B cell (primary cell): ENCODE data around the gene ANKRD52. TPM values are rescaled to one million over a fixed set of nuclear protein-coding genes. Genes with fewer than 3 reads are reported as not detected.

Experiments
- ATAC-seq: fragments of 200-7000 bp; cut with Tn5 transposase; one replicate; pipeline ENCODE4 v1.10.0; 2021; ENCODE audit warnings: low read depth, mild to moderate bottlenecking, moderate number of reproducible peaks, moderate library complexity
- CTCF ChIA-PET: fragments of 350-600 bp; sonication (Branson Sonifier 250); formaldehyde crosslinking; loops from one replicate; lab custom pipeline; 2021; ENCODE audit warnings: antibody characterized with exemption, inconsistent platforms; lab: Charles Lee
- POLR2A ChIA-PET: fragments of 350-600 bp; sonication (Branson Sonifier 250); formaldehyde crosslinking; loops from one replicate; lab custom pipeline; 2021; ENCODE audit warnings: antibody characterized with exemption; lab: Charles Lee
- DNase-seq: peaks from one replicate; pipeline ENCODE4 v3.0.0; 2013
- H2AFZ ChIP-seq: 2 replicates; pipeline ENCODE4 v1.6.1; 2012; ENCODE audit warnings: mild to moderate bottlenecking, low read depth, low read length; ENCODE audit not compliant: insufficient read depth, poor library complexity, severe bottlenecking
- H3K27ac ChIP-seq, 2 donors: 1 replicate in 1 of 2; 2 replicates in 1 of 2; pipeline ENCODE4 v1.5.1; 2012 to 2013; ENCODE audit warnings: low read length in 2 of 2, mild to moderate bottlenecking in 2 of 2, moderate library complexity in 1 of 2
- H3K27me3 ChIP-seq, 4 experiments: fragments of 200-600 bp in 1 of 4; sonication (generic) in 1 of 4; replicated peaks in 1 of 4; 1 replicate in 2 of 4; 2 replicates in 2 of 4; pipeline versions ENCODE4 v1.6.1 to v1.7.0; 2013 to 2016; ENCODE audit warnings: low read length in 3 of 4, mild to moderate bottlenecking in 2 of 4, mixed read lengths in 1 of 4, moderate library complexity in 1 of 4; ENCODE audit not compliant: insufficient read depth in 4 of 4, control insufficient read depth in 3 of 4; ENCODE audit errors: control extremely low read depth in 1 of 4
- H3K36me3 ChIP-seq, 2 experiments: replicated peaks in 1 of 2; 1 replicate in 1 of 2; 2 replicates in 1 of 2; pipeline versions ENCODE4 v1.6.1 to v1.7.1; 2013; ENCODE audit warnings: low read length in 1 of 2; ENCODE audit not compliant: insufficient read depth in 2 of 2, control insufficient read depth in 1 of 2; ENCODE audit errors: control extremely low read depth in 1 of 2, extremely low read depth in 1 of 2
- H3K4me1 ChIP-seq, 2 donors: fragments of 200-600 bp in 1 of 2; sonication (generic) in 1 of 2; 1 replicate in 1 of 2; 2 replicates in 1 of 2; pipeline versions ENCODE4 v1.5.1 to v1.6.1; 2013 to 2017; ENCODE audit warnings: low read length in 2 of 2; ENCODE audit not compliant: control insufficient read depth in 2 of 2, insufficient read depth in 2 of 2
- H3K4me2 ChIP-seq: replicated peaks from 2 replicates; pipeline ENCODE3; 2012; ENCODE audit warnings: mild to moderate bottlenecking, low read depth, low read length; ENCODE audit not compliant: poor library complexity, severe bottlenecking
- H3K4me3 ChIP-seq, 5 experiments: fragments of 200-600 bp in 1 of 5; sonication (generic) in 1 of 5; 1 replicate in 3 of 5; 2 replicates in 2 of 5; pipeline versions ENCODE4 v1.5.1 to v1.7.0; 2011 to 2016; ENCODE audit warnings: low read length in 4 of 5, mild to moderate bottlenecking in 4 of 5, low read depth in 2 of 5, control low read depth in 1 of 5, moderate library complexity in 1 of 5; ENCODE audit not compliant: insufficient read depth in 1 of 5; ENCODE audit errors: control extremely low read depth in 1 of 5, extremely low read depth in 1 of 5
- H3K79me2 ChIP-seq: fragments of 200-600 bp; sonication (generic); one replicate; pipeline ENCODE4 v1.6.0; 2016; ENCODE audit warnings: low read length; ENCODE audit not compliant: control insufficient read depth, insufficient read depth
- H3K9ac ChIP-seq: fragments of 200-600 bp; sonication (generic); 2 replicates; pipeline ENCODE4 v1.6.1; 2017; ENCODE audit warnings: mild to moderate bottlenecking, low read length, moderate library complexity
- H3K9me3 ChIP-seq, 3 donors: one replicate each; pipeline versions ENCODE4 v1.6.1 to v1.7.1; 2013; ENCODE audit warnings: low read length in 2 of 3; ENCODE audit not compliant: control insufficient read depth in 2 of 3, insufficient read depth in 1 of 3; ENCODE audit errors: control extremely low read depth in 1 of 3
- H4K20me1 ChIP-seq: 2 replicates; pipeline ENCODE4 v1.6.0; 2012; ENCODE audit warnings: mild to moderate bottlenecking, low read length; ENCODE audit not compliant: insufficient read depth, control insufficient read depth, poor library complexity, severe bottlenecking
- H3K27ac Mint-ChIP-seq: one replicate; pipeline ENCODE4 v1.8.0; 2021; ENCODE audit warnings: mixed read lengths
- H3K27me3 Mint-ChIP-seq: one replicate; pipeline ENCODE4 v1.8.0; 2021; ENCODE audit warnings: mixed read lengths
- H3K4me1 Mint-ChIP-seq: one replicate; pipeline ENCODE4 v1.8.0; 2021; ENCODE audit warnings: mixed read lengths
- H3K4me3 Mint-ChIP-seq: one replicate; pipeline ENCODE4 v1.8.0; 2021; ENCODE audit warnings: mixed read lengths
- H3K9me3 Mint-ChIP-seq: one replicate; pipeline ENCODE4 v1.8.0; 2022; ENCODE audit warnings: mixed read lengths; ENCODE audit not compliant: insufficient read depth
- CTCF ChIP-seq: fragments of 200-600 bp; IDR thresholded peaks from one replicate; pipeline ENCODE4 v1.8.0; 2022; ENCODE audit warnings: antibody characterized with exemption, mild to moderate bottlenecking
- EZH2 ChIP-seq: IDR thresholded peaks from 2 replicates; pipeline ENCODE4 v1.6.1; 2012; ENCODE audit warnings: borderline replicate concordance, low read depth, mild to moderate bottlenecking, moderate library complexity, low read length; ENCODE audit not compliant: insufficient read depth, poor library complexity, severe bottlenecking
- WGBS: methylation state at CpG from one replicate; pipeline ENCODE4 v1.1.5; 2013; ENCODE audit warnings: missing lambda C conversion rate; ENCODE audit not compliant: insufficient coverage; 5-methylcytosine and 5-hydroxymethylcytosine counted together
- intact Hi-C: fragments of 100-400 bp; cut with micrococcal nuclease; formaldehyde crosslinking; loops from one replicate; pipeline ENCODE4 v1.10.0; 2022
- polyA plus RNA-seq: library from polyadenylated mRNA; depleted of rRNA; stranded (reverse); fragments of >200 nt; gene quantifications from 2 replicates; pipeline ENCODE4 v1.2.3, GENCODE V29; 2012
- total RNA-seq, 2 donors: library from RNA; stranded (reverse); fragments of 120-200 nt in 1 of 2; gene quantifications; 1 replicate in 1 of 2; 2 replicates in 1 of 2; pipeline versions ENCODE4 v1.2.3 to v1.2.4, GENCODE V29; 2013 to 2022

ANKRD52 gene
- total and polyA plus RNA-seq, 2 donors (not counting 1 experiment from before 2014, with no cell fraction given) = 17.9 to 46.5 TPM

DNA sequence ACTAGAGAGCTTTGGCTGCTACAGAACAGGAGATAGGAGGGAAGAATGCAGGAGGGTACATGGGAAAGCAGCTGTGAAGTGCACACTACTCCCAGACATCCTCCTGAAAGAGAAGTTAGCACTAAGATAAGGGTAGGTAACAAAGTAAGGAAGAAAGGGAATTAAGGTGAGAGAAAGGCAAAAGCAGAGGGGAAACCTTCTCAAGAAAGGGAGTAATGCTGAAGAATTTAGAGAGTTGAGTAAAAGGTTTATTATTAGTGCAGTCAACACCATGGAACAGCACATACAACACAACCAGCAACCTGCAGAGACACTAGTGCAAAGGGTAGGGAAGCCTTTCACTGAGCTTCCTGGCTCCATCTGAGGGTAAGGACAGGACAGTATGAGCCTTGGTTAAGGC, 53.9 kb downstream of the ANKRD52 start:
- Histone ChIP-seq H3K27ac (peak overlapping the region in 1 of 2 donors; percentile 46), H3K4me3 (no peak overlapping the region), H3K9me3 (no peaks in the 10 kb centered on the region), H3K9ac (no peak overlapping the region), H3K36me3 (peaks cover 3 to 39% of the 10 kb centered on the region in 2 experiments), H3K4me2 (no peak overlapping the region), H3K79me2 (no peaks in the 10 kb centered on the region), H2AFZ (no peak overlapping the region), H3K27me3 (no peaks in the 10 kb centered on the region), H3K4me1 (peaks cover 9 to 14% of the 10 kb centered on the region in 2 donors), H4K20me1 (no peaks in the 10 kb centered on the region)
- intact Hi-C loops = no loop called here
- Mint-ChIP-seq H3K27me3 (no peaks in the 10 kb centered on the region), H3K4me1 (peaks cover 37% of the 10 kb centered on the region), H3K4me3 (no peak overlapping the region), H3K9me3 (no peaks in the 10 kb centered on the region), H3K27ac (peak overlapping the region; percentile 81)
- ChIA-PET CTCF (interaction anchor here (0.7 to 7.6 kb wide), 8 partner anchors 8 to 260 kb away, joined by 4 to 126 read pairs (median 10); partner anchors contain the start of genes COQ10A, NABP2, RNF41 and SMARCC2), POLR2A (interaction anchor here (0.9 to 1.7 kb wide), 2 partner anchors 9 to 17 kb away, joined by 5 read pairs; partner anchors contain the start of gene RNF41)
- no peak for TF ChIP-seq EZH2
- TF ChIP-seq CTCF = no peak
- DNase-seq = no peak
- no peak for ATAC-seq

GRCh38 chr12:56202838-56203237, 55.3 kb downstream of the ANKRD52 start:
- TF ChIP-seq EZH2 (no peak), CTCF (no peak)
- ChIA-PET CTCF (interaction anchor here (0.6 to 7.6 kb wide), 5 partner anchors 9 to 373 kb away, joined by 3 to 126 read pairs (median 4); partner anchors contain the start of genes DNAJC14, NABP2, RNF41 and SMARCC2), POLR2A (interaction anchor here (0.6 to 0.7 kb wide), 3 partner anchors 17 to 906 kb away, joined by 4 to 5 read pairs (median 5); partner anchors contain the start of gene CS)
- peak overlapping the region; percentile 46 for H3K27ac Mint-ChIP-seq
- no peak for ATAC-seq
- H3K4me1 Mint-ChIP-seq = peaks cover 30% of the 10 kb centered on the region
- H3K9ac ChIP-seq = no peak overlapping the region
- no peaks in the 10 kb centered on the region for H3K9me3 Mint-ChIP-seq
- H3K79me2 ChIP-seq = no peaks in the 10 kb centered on the region
- H3K4me3 ChIP-seq = no peak overlapping the region
- DNase-seq = no peak
- peaks cover 3 to 34% of the 10 kb centered on the region in 2 experiments for H3K36me3 ChIP-seq
- H3K27me3 Mint-ChIP-seq = no peaks in the 10 kb centered on the region
- H4K20me1 ChIP-seq = no peaks in the 10 kb centered on the region
- H2AFZ ChIP-seq = no peak overlapping the region
- H3K27ac ChIP-seq = peak overlapping the region in 1 of 2 donors; percentile 56
- no peak overlapping the region for H3K4me2 ChIP-seq
- no peak overlapping the region for H3K4me3 Mint-ChIP-seq
- intact Hi-C loops = no loop called here
- no peaks in the 10 kb centered on the region for H3K27me3 ChIP-seq
- peaks cover 6 to 8% of the 10 kb centered on the region in 2 donors for H3K4me1 ChIP-seq
- no peaks in the 10 kb centered on the region for H3K9me3 ChIP-seq
- no CpG with 5 or more reads among the region's 2 CpGs for WGBS
